Fibroblast of the aortic adventitia (primary cell): ENCODE measurements around the gene MMP21. TPM values are rescaled to one million over a fixed set of nuclear protein-coding genes. Genes with fewer than 3 reads are reported as not detected.

Experiments
- DNase-seq: peaks from one replicate; pipeline ENCODE4 v3.0.0-alpha.2; 2010; ENCODE audit warnings: low read depth
- H3K4me3 ChIP-seq: 2 replicates; pipeline ENCODE4 v1.5.1; 2011; ENCODE audit warnings: low read depth, mild to moderate bottlenecking, control low read depth, low read length, moderate library complexity
- small RNA-seq: library from RNA; depleted of rRNA; stranded (forward); fragments of <200 nt; gene quantifications from one replicate; pipeline ENCODE3, GENCODE V24; 2012
- total RNA-seq: library from RNA; depleted of rRNA; stranded (reverse); fragments of >200 nt; gene quantifications from 2 replicates; pipeline ENCODE4 v1.2.3, GENCODE V29; 2012; ENCODE audit warnings: low replicate concordance
- TF ChIP-seq, protein P1 (sequence below): IDR thresholded peaks from 2 replicates; pipeline ENCODE4 v1.5.1; 2011; ENCODE audit warnings: mild to moderate bottlenecking, low read length, control low read depth, inconsistent platforms; ENCODE audit not compliant: insufficient read depth

The MMP21 gene
- total RNA-seq, 1 donor = 0.09 TPM

DNA sequence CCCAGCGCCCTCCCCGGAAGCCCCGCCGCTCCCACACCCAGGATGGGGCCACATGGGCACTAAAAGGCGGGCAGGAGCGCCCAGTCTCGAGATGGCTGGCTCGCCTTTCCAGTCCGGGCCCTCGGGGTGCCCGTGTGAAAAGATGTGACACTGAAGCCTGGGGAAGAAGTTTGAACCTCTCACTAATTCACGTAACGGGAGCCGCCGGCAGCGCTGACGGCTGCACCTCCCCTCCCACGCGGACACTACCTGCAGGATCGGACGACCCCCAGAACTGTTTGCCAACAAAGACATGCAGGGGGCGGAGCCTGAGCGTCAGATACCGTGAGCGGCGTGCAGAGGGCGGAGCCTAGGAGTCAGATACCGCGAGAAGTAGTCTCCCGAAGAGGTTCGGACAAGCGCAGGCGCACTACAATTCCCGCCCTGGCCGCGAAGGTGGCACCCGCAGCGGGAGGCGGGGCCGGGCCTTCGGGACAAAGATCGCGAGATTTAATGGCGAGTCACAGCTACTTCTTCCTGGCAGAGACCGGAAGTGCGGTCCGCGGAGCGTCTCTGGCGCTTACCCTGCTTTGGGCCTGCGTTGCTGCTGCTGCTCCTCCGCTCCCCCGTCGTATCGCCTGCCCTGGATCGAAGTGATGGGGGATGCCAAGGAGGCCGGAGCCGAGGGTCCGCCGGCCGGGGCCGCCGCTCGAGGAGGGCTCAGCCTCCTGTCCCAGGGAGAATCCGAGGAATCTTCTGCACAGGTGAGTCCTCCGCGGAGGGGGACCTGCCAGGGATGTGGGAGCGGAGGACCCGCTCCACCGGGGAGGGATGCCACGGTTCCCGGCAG is 56.2 kb downstream of the MMP21 start, which contains the start of gene EDRF1:
Gene EDRF1, plus strand, starts transcription at position 537 of the 829 bp plus-strand sequence. Its CDS starts 99 bp downstream, at position 636.
- DNase-seq = peak; percentile 99
- peak within 1 kb of the TSS; percentile 98 for H3K4me3 ChIP-seq
- TF ChIP-seq, protein P1, sequence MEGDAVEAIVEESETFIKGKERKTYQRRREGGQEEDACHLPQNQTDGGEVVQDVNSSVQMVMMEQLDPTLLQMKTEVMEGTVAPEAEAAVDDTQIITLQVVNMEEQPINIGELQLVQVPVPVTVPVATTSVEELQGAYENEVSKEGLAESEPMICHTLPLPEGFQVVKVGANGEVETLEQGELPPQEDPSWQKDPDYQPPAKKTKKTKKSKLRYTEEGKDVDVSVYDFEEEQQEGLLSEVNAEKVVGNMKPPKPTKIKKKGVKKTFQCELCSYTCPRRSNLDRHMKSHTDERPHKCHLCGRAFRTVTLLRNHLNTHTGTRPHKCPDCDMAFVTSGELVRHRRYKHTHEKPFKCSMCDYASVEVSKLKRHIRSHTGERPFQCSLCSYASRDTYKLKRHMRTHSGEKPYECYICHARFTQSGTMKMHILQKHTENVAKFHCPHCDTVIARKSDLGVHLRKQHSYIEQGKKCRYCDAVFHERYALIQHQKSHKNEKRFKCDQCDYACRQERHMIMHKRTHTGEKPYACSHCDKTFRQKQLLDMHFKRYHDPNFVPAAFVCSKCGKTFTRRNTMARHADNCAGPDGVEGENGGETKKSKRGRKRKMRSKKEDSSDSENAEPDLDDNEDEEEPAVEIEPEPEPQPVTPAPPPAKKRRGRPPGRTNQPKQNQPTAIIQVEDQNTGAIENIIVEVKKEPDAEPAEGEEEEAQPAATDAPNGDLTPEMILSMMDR = no peak

Small RNAs within 50 kb of the gene (small RNA-seq; reads per million reads assigned to genes)
- gene MIR4484 = 0.70 reads per million, percentile 13 among the genes with 10 or more reads in this experiment

Other genes with a start within 250 kb of the MMP21 start
- gene TEX36, start 92.7 kb downstream of the MMP21 start, total RNA-seq = 2.1 TPM in 1 of 2 replicates, not detected in the other
- gene EDRF1, start 56.1 kb downstream of the MMP21 start, total RNA-seq = 15.7 and 27.2 TPM in 2 replicates
- 74.7 and 131 TPM in 2 replicates for gene UROS, start 47.4 kb upstream of the MMP21 start, total RNA-seq
- gene BCCIP, start 47.7 kb upstream of the MMP21 start, total RNA-seq = 44.9 and 48.1 TPM in 2 replicates
- 20.2 and 31.3 TPM in 2 replicates for gene DHX32, start 105.5 kb upstream of the MMP21 start, total RNA-seq
- gene FANK1, start 120.7 kb upstream of the MMP21 start, total RNA-seq = 2.3 and 20.4 TPM in 2 replicates